Neural progenitor cell (in vitro differentiated cells): ENCODE measurements around the gene IFIT1B. TPM values are rescaled to one million over a fixed set of nuclear protein-coding genes. Genes with fewer than 3 reads are reported as not detected.
"Not testable (repeated sequence)": the region's sequence is repeated elsewhere in the genome, so short reads cannot be mapped to it uniquely, and the experiment has no call there.

Experiments
- DNase-seq: peaks from one replicate; pipeline ENCODE4 v3.0.0-alpha.2; 2016; ENCODE audit warnings: low spot score
- H2AFZ ChIP-seq: fragments of 200-600 bp; sonication (generic); replicated peaks from 2 replicates; pipeline ENCODE4 v1.6.1; 2016; ENCODE audit warnings: antibody characterized with exemption
- H3F3A ChIP-seq: fragments of 200-600 bp; sonication (generic); 2 replicates; pipeline ENCODE4 v1.6.1; 2016; ENCODE audit warnings: antibody characterized with exemption, low read depth
- H3K27ac ChIP-seq: fragments of 200-600 bp; sonication (generic); 2 replicates; pipeline ENCODE4 v1.5.1; 2016; ENCODE audit warnings: mild to moderate bottlenecking
- H3K27me3 ChIP-seq: fragments of 200-600 bp; sonication (generic); 2 replicates; pipeline ENCODE4 v1.6.1; 2016; ENCODE audit warnings: mild to moderate bottlenecking, moderate library complexity
- H3K36me3 ChIP-seq: fragments of 200-600 bp; sonication (generic); 2 replicates; pipeline ENCODE4 v1.5.1; 2016
- H3K4me1 ChIP-seq: fragments of 200-600 bp; sonication (generic); 2 replicates; pipeline ENCODE4 v1.6.1; 2016; ENCODE audit warnings: mixed run types
- H3K4me2 ChIP-seq: fragments of 200-600 bp; sonication (generic); 2 replicates; pipeline ENCODE4 v1.6.1; 2016
- H3K4me3 ChIP-seq: fragments of 200-600 bp; sonication (generic); 2 replicates; pipeline ENCODE4 v1.5.1; 2016
- H3K79me2 ChIP-seq: fragments of 200-600 bp; sonication (generic); 2 replicates; pipeline ENCODE4 v1.6.1; 2016; ENCODE audit warnings: low read depth
- H3K9ac ChIP-seq: fragments of 200-600 bp; sonication (generic); 2 replicates; pipeline ENCODE4 v1.6.1; 2016
- H3K9me3 ChIP-seq: fragments of 200-600 bp; sonication (generic); 2 replicates; pipeline ENCODE4 v1.5.1; 2016; ENCODE audit warnings: low read depth
- H4K20me1 ChIP-seq: fragments of 200-600 bp; sonication (generic); 2 replicates; pipeline ENCODE4 v1.6.1; 2016; ENCODE audit warnings: low read depth
- H3K27ac Mint-ChIP-seq: 3 replicates; pipeline ENCODE4 v1.8.0; 2021; ENCODE audit warnings: mixed read lengths
- H3K27me3 Mint-ChIP-seq: 2 replicates; pipeline ENCODE4 v1.8.0; 2022; ENCODE audit warnings: low read depth, mild to moderate bottlenecking, inconsistent platforms, moderate library complexity, mixed read lengths; ENCODE audit not compliant: insufficient read depth
- H3K36me3 Mint-ChIP-seq: 3 replicates; pipeline ENCODE4 v1.8.0; 2021; ENCODE audit warnings: mixed read lengths
- H3K4me1 Mint-ChIP-seq: 3 replicates; pipeline ENCODE4 v1.8.0; 2021; ENCODE audit warnings: mixed read lengths
- H3K4me3 Mint-ChIP-seq: 3 replicates; pipeline ENCODE4 v1.8.0; 2021; ENCODE audit warnings: mild to moderate bottlenecking, moderate library complexity, mixed read lengths
- H3K9me3 Mint-ChIP-seq: 3 replicates; pipeline ENCODE4 v1.8.0; 2020; ENCODE audit warnings: mixed read lengths
- CTCF ChIP-seq: fragments of 200-600 bp; sonication (generic); IDR thresholded peaks from 2 replicates; pipeline ENCODE4 v1.5.1; 2017; ENCODE audit warnings: antibody characterized with exemption, mild to moderate bottlenecking
- EZH2 ChIP-seq: fragments of 200-600 bp; sonication (generic); IDR thresholded peaks from 2 replicates; pipeline ENCODE4 v1.6.1; 2017; ENCODE audit warnings: antibody characterized with exemption, mild to moderate bottlenecking, moderate library complexity
- EZH2phosphoT487 ChIP-seq: fragments of 200-600 bp; sonication (generic); IDR thresholded peaks from 2 replicates; pipeline ENCODE4 v1.6.1; 2017; ENCODE audit warnings: antibody characterized with exemption
- total RNA-seq: library from RNA; depleted of rRNA; stranded (reverse); fragments of >200 nt; gene quantifications from 2 replicates; pipeline ENCODE4 v1.2.3, GENCODE V29; 2015; ENCODE audit warnings: low replicate concordance

Gene IFIT1B
- total RNA-seq, 1 donor from 2014 or later, result not detected

GRCh38 chr10:89412276-89412675 is 34.4 kb downstream of the IFIT1B start:
- not testable (repeated sequence) for H3K36me3 ChIP-seq, H3K27me3 Mint-ChIP-seq, DNase-seq, H3K27ac ChIP-seq, H4K20me1 ChIP-seq, H3K79me2 ChIP-seq, H3K4me3 ChIP-seq, H3K9me3 Mint-ChIP-seq, H2AFZ ChIP-seq, H3K4me1 ChIP-seq, H3K4me2 ChIP-seq, H3K9me3 ChIP-seq, H3K4me3 Mint-ChIP-seq, H3K9ac ChIP-seq
- Mint-ChIP-seq H3K27ac (peak overlapping the region; percentile 46), H3K4me1 (peaks cover 12% of the 10 kb centered on the region), H3K36me3 (peaks cover 11% of the 10 kb centered on the region)
- peaks cover 23% of the 10 kb centered on the region for H3K27me3 ChIP-seq
- peaks cover 14% of the 10 kb centered on the region for H3F3A ChIP-seq

GRCh38 chr10:89413398-89413912 is 35.6 kb downstream of the IFIT1B start:
- Histone ChIP-seq H3K4me2 (peak overlapping the region; percentile 87), H3K9ac (no peak overlapping the region), H3K4me1 (peaks cover 4% of the 10 kb centered on the region), H3K27me3 (peaks cover 23% of the 10 kb centered on the region), H3K36me3 (no peaks in the 10 kb centered on the region), H4K20me1 (no peaks in the 10 kb centered on the region), H3K27ac (no peak overlapping the region), H3F3A (peaks cover 14% of the 10 kb centered on the region), H3K4me3 (no peak overlapping the region), H2AFZ (no peak overlapping the region), H3K79me2 (no peaks in the 10 kb centered on the region), H3K9me3 (no peaks in the 10 kb centered on the region)
- peaks cover 12% of the 10 kb centered on the region for H3K4me1 Mint-ChIP-seq
- H3K4me3 Mint-ChIP-seq, result peak overlapping the region; percentile 98
- peak overlapping the region; percentile 99 for H3K27ac Mint-ChIP-seq
- peaks cover 19% of the 10 kb centered on the region for H3K36me3 Mint-ChIP-seq
- TF ChIP-seq EZH2, result no peak
- TF ChIP-seq CTCF, result no peak
- TF ChIP-seq EZH2phosphoT487, result no peak
- no peaks in the 10 kb centered on the region for H3K27me3 Mint-ChIP-seq
- peaks cover 7% of the 10 kb centered on the region for H3K9me3 Mint-ChIP-seq
- no peak for DNase-seq

- Mint-ChIP-seq H3K27ac (peak within 1 kb of the TSS; percentile 99), H3K4me3 (peak within 1 kb of the TSS; percentile 98), H3K36me3 (peaks cover 20% of the 10 kb centered on the region), H3K4me1 (peaks cover 12% of the 10 kb centered on the region), H3K27me3 (no peaks in the 10 kb centered on the region), H3K9me3 (peaks cover 7% of the 10 kb centered on the region)
- peaks cover 23% of the 10 kb centered on the region for H3K27me3 ChIP-seq
- peak within 1 kb of the TSS; percentile 65 for H3K4me3 ChIP-seq
- H3K9me3 ChIP-seq, result no peaks in the 10 kb centered on the region
- H3K79me2 ChIP-seq, result no peaks in the 10 kb centered on the region
- no peaks in the 10 kb centered on the region for H4K20me1 ChIP-seq
- peak; percentile 86 for DNase-seq
- H3K36me3 ChIP-seq, result no peaks in the 10 kb centered on the region
- H3K4me1 ChIP-seq, result peaks cover 4% of the 10 kb centered on the region
- no peak for TF ChIP-seq EZH2phosphoT487
- TF ChIP-seq CTCF, result no peak
- TF ChIP-seq EZH2, result no peak
- peak within 1 kb of the TSS; percentile 22 for H3K9ac ChIP-seq
- H3F3A ChIP-seq, result peaks cover 14% of the 10 kb centered on the region
- peak within 1 kb of the TSS; percentile 98 for H2AFZ ChIP-seq
- no peak within 1 kb of the TSS for H3K27ac ChIP-seq
- peak within 1 kb of the TSS; percentile 87 for H3K4me2 ChIP-seq
These were observed 36.5 kb downstream of the IFIT1B start, which contains the start of gene IFIT5 for GRCh38 chr10:89414146-89414878. TSS of gene IFIT5 (plus strand) at chr10:89414568. CDS start at chr10:89414799, 231 bp downstream.
